ENCODE results near the gene DYSF. TPM values are rescaled to one million over a fixed set of nuclear protein-coding genes. Genes with fewer than 3 reads are reported as not detected.

The DYSF gene
- total RNA-seq, 1 experiment from 2014 or later = 0.31 TPM

DNA sequence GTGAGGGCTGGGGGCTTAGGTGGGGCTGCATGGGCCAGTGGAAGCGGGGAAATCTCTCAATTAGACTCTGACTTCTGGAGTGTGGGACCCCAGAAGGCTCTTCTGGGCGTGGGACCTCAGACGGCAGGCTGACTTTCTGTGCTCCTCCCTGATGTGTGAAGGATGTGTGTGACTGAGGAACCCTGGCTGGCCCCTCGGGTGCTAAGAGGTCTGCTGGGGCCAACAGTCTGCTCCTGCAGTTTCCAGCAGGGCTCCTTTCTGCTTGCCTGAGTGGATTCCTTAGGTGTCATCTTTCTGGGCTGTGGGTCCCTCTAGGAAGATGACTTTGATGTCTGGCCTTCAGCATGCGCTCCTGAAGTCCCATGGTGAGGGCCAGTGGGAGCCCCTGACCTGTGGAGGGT is 167.5 kb downstream of the DYSF start:
- no TSS peak for BruUV-seq (replicated peaks)
- Histone ChIP-seq H3K4me1 (ENCODE audit: control insufficient read depth, insufficient read depth, low read length) (no peaks in the 10 kb centered on the region), H3K36me3 (ENCODE audit: control insufficient read depth, insufficient read depth, low read length) (peaks cover 2% of the 10 kb centered on the region; the same call in 1 of the 2 replicates), H3K27ac (ENCODE audit: low read length) (no peak overlapping the region), H3K4me3 (ENCODE audit: low read depth in 2 of 2, low read length in 2 of 2) (no peak overlapping the region), H3K9me3 (ENCODE audit: control insufficient read depth, insufficient read depth, low read depth, low read length) (no peaks in the 10 kb centered on the region), H3K27me3 (ENCODE audit: control insufficient read depth, insufficient read depth, low read length) (peaks cover 9% of the 10 kb centered on the region)
- no peak for TF ChIP-seq SIN3A (IDR thresholded peaks at IDR 0.05; ENCODE audit: borderline replicate concordance, insufficient read depth, low read depth, low read length)
- TF ChIP-seq, protein P1, sequence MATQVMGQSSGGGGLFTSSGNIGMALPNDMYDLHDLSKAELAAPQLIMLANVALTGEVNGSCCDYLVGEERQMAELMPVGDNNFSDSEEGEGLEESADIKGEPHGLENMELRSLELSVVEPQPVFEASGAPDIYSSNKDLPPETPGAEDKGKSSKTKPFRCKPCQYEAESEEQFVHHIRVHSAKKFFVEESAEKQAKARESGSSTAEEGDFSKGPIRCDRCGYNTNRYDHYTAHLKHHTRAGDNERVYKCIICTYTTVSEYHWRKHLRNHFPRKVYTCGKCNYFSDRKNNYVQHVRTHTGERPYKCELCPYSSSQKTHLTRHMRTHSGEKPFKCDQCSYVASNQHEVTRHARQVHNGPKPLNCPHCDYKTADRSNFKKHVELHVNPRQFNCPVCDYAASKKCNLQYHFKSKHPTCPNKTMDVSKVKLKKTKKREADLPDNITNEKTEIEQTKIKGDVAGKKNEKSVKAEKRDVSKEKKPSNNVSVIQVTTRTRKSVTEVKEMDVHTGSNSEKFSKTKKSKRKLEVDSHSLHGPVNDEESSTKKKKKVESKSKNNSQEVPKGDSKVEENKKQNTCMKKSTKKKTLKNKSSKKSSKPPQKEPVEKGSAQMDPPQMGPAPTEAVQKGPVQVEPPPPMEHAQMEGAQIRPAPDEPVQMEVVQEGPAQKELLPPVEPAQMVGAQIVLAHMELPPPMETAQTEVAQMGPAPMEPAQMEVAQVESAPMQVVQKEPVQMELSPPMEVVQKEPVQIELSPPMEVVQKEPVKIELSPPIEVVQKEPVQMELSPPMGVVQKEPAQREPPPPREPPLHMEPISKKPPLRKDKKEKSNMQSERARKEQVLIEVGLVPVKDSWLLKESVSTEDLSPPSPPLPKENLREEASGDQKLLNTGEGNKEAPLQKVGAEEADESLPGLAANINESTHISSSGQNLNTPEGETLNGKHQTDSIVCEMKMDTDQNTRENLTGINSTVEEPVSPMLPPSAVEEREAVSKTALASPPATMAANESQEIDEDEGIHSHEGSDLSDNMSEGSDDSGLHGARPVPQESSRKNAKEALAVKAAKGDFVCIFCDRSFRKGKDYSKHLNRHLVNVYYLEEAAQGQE (IDR thresholded peaks at IDR 0.05; ENCODE audit: insufficient read depth in 1 of 2, low read depth in 2 of 2, low read length in 1 of 2) = no peak
- no peak for TF ChIP-seq TCF7L2 (IDR thresholded peaks at IDR 0.05; ENCODE audit: low read depth, low read length)
- TF ChIP-seq POLR2AphosphoS5 (IDR thresholded peaks at IDR 0.05; ENCODE audit: low read depth, low read length) = no peak
- TF ChIP-seq, protein P2, sequence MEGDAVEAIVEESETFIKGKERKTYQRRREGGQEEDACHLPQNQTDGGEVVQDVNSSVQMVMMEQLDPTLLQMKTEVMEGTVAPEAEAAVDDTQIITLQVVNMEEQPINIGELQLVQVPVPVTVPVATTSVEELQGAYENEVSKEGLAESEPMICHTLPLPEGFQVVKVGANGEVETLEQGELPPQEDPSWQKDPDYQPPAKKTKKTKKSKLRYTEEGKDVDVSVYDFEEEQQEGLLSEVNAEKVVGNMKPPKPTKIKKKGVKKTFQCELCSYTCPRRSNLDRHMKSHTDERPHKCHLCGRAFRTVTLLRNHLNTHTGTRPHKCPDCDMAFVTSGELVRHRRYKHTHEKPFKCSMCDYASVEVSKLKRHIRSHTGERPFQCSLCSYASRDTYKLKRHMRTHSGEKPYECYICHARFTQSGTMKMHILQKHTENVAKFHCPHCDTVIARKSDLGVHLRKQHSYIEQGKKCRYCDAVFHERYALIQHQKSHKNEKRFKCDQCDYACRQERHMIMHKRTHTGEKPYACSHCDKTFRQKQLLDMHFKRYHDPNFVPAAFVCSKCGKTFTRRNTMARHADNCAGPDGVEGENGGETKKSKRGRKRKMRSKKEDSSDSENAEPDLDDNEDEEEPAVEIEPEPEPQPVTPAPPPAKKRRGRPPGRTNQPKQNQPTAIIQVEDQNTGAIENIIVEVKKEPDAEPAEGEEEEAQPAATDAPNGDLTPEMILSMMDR (IDR thresholded peaks at IDR 0.05) = no peak
- in situ Hi-C loops (cut with HindIII; ENCODE audit: low pct_unique_long_range_greater_than_20kb, low sequenced_read_pairs) = no loop called here
- intact Hi-C loops (cut with micrococcal nuclease; ENCODE audit: unreplicated experiment) = no loop called here
- POLR2A ChIA-PET = no interaction called here
- DNase-seq (ENCODE audit: low read depth, low spot score) = no peak
- no peak for ATAC-seq
- CTCF ChIA-PET = no interaction called here

DNA sequence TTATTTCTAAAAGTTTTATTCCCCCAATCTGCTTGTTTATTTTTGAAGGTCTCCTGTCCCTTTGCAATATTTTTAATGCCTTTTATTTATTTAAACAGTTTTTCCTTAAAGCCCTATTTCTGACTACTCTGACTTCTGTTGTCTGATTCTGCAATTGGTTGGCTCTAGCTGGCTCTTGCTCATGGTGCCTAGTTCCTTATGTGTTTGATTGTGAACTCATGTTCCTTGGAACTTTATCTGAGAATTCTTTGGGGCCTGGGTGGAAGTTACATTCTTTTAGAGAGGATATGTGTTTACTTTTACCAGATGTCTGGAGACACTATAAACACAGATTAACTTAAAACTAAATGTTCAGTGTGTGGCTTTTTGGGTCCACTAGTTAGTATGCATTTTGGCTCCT is 175.9 kb downstream of the DYSF start:
- no peak overlapping the region for H3K27ac ChIP-seq (ENCODE audit: low read length)
- intact Hi-C loops (cut with micrococcal nuclease; ENCODE audit: unreplicated experiment) (no loop called here), in situ Hi-C loops (cut with HindIII; ENCODE audit: low pct_unique_long_range_greater_than_20kb, low sequenced_read_pairs) (no loop called here)
- no peaks in the 10 kb centered on the region for H3K9me3 ChIP-seq (ENCODE audit: control insufficient read depth, insufficient read depth, low read depth, low read length)
- BruUV-seq (replicated peaks) = no TSS peak
- H3K36me3 ChIP-seq (ENCODE audit: control insufficient read depth, insufficient read depth, low read length) = peaks cover 2% of the 10 kb centered on the region; the same call in 1 of the 2 replicates
- no peak for ATAC-seq
- TF ChIP-seq, protein P1 (IDR thresholded peaks at IDR 0.05; ENCODE audit: insufficient read depth in 1 of 2, low read depth in 2 of 2, low read length in 1 of 2) = no peak
- TF ChIP-seq, protein P2 (IDR thresholded peaks at IDR 0.05) = no peak
- TF ChIP-seq TCF7L2 (IDR thresholded peaks at IDR 0.05; ENCODE audit: low read depth, low read length) (no peak), POLR2AphosphoS5 (IDR thresholded peaks at IDR 0.05; ENCODE audit: low read depth, low read length) (no peak), SIN3A (IDR thresholded peaks at IDR 0.05; ENCODE audit: borderline replicate concordance, insufficient read depth, low read depth, low read length) (no peak)
- ChIA-PET CTCF (no interaction called here), POLR2A (no interaction called here)
- H3K4me3 ChIP-seq (ENCODE audit: low read depth in 2 of 2, low read length in 2 of 2) = no peak overlapping the region
- DNase-seq (ENCODE audit: low read depth, low spot score) = no peak
- no peaks in the 10 kb centered on the region for H3K4me1 ChIP-seq (ENCODE audit: control insufficient read depth, insufficient read depth, low read length)
- H3K27me3 ChIP-seq (ENCODE audit: control insufficient read depth, insufficient read depth, low read length) = peaks cover 10% of the 10 kb centered on the region
